Measurements from ENCODE around the gene LAMA3.
"Not testable (repeated sequence)": the region's sequence is repeated elsewhere in the genome, so short reads cannot be mapped to it uniquely, and the experiment has no call there.

Gene LAMA3

DNA sequence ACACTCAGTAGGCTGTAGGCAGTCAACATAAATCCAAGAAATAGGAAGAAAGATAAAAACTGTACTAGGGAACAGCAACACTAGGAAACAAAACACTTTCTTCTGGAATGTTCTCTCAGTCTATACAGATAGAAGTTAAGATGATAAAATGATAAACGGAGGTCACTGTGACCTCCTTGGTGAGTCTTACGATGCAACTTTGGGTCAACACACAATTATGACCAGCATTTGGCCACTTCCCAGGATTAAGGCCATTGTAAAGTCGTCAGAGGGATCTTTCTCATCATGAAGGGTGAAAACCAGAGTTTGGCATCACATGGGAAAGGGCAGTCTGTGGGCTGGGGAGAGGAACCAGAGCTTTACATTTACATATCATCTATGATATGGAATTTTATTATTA is 33.4 kb downstream of the LAMA3 start:
- H3K4me1 Mint-ChIP-seq = no peaks in the 10 kb centered on the region
- DNase-seq (ENCODE audit: low spot score in 2 of 2) (no peak), ATAC-seq (ENCODE audit: low read depth) (no peak)
- no peaks in the 10 kb centered on the region for H3K36me3 Mint-ChIP-seq
- H3K27me3 Mint-ChIP-seq = peaks cover 15% of the 10 kb centered on the region
- H3K27ac Mint-ChIP-seq = no peak overlapping the region
- H3K4me3 Mint-ChIP-seq = no peak overlapping the region
- no peaks in the 10 kb centered on the region for H3K9me3 Mint-ChIP-seq

DNA sequence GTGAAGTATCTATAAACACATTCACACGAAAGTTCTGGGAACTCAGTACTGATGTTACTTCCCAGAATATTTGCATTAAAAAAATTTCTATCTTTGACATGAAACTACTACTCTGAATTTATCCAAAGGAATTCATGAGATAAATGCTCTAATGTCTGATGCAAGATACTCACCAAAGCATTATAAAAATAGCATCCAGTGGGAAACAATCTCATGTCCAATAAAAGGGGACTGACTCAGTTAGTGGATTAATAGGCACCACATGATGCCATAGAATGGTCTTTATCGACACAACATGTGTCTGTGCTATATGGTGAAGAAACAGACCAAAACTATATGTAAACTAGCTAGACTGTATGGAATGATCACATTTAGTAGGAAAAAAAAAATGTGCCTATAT is 33.9 kb downstream of the LAMA3 start:
- no peak overlapping the region for H3K27ac Mint-ChIP-seq
- DNase-seq (ENCODE audit: low spot score in 2 of 2) (no peak), ATAC-seq (ENCODE audit: low read depth) (no peak)
- H3K9me3 Mint-ChIP-seq = no peaks in the 10 kb centered on the region
- no peak overlapping the region for H3K4me3 Mint-ChIP-seq
- H3K27me3 Mint-ChIP-seq = peaks cover 13% of the 10 kb centered on the region
- H3K4me1 Mint-ChIP-seq = no peaks in the 10 kb centered on the region
- no peaks in the 10 kb centered on the region for H3K36me3 Mint-ChIP-seq

DNA sequence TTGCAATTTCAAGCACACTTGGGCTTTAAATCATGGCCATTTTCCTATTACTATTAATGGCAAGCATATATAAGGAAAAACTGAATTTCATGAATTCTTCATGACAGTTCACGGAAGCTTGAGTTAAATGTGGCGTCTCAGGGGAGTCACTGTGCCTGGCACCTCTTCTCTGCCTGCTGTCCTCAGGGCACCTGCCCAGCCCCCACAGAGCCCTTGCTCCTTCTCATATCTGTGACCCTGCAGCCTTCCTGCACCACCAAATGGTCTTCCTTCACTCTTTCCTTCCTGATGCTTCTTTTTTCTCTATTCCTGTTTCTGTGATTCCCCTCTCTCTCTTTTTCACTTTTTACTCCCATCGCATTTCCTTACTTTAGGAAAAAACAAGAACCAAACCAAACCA is 35.4 kb downstream of the LAMA3 start:
- Mint-ChIP-seq H3K9me3 (no peaks in the 10 kb centered on the region), H3K27me3 (peaks cover 16% of the 10 kb centered on the region), H3K36me3 (no peaks in the 10 kb centered on the region), H3K4me1 (no peaks in the 10 kb centered on the region), H3K27ac (no peak overlapping the region), H3K4me3 (no peak overlapping the region)
- DNase-seq (ENCODE audit: low spot score in 2 of 2) = no peak
- no peak for ATAC-seq (ENCODE audit: low read depth)

GRCh38 chr18:23725351-23725750 is 36.1 kb downstream of the LAMA3 start:
- Mint-ChIP-seq H3K4me1 (no peaks in the 10 kb centered on the region), H3K27ac (no peak overlapping the region), H3K27me3 (peaks cover 18% of the 10 kb centered on the region), H3K36me3 (no peaks in the 10 kb centered on the region), H3K4me3 (no peak overlapping the region), H3K9me3 (no peaks in the 10 kb centered on the region)
- DNase-seq (ENCODE audit: low spot score in 2 of 2) (no peak), ATAC-seq (ENCODE audit: low read depth) (no peak)

DNA sequence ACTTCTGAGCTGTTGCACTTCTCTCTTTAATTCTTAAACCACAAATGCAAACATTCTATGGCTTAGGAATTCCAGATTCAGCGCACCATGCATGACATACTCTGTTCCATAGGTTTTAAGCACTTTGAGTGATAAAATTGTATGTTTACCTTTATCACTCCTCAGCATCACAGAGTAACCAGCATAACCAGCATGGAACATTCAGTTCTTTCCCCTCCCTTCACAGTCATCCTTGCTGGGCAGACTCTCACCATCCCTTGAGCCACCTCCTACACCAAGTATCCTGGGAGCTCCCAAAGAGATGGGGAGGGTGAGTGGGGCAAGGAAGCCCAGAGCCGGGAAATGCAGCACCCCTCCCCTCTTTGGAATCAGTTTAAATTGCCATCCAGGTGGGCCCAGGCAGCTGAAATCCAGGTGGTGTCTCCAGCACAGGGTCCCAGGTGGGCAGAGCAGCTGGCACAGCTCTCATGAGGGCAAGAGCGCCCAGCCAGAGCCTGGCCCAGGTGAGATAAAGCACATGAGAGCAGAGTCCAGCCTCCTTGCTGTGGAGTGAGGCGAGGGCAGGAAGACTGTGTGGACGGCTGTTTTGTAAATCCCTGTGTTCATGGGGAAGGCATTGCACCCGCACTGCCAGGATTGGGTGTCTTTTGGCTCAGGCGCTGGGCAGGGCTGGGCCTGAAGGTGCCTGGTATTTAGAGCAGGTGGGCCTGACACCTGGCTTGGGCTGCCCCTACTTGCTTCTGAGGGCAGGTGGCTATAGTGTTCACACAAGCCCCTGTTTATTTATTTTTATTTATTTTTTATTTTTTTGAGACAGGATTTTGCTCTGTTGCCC is 36.8 kb downstream of the LAMA3 start:
- Mint-ChIP-seq H3K4me3 (no peak overlapping the region), H3K27me3 (peaks cover 18% of the 10 kb centered on the region), H3K36me3 (no peaks in the 10 kb centered on the region), H3K27ac (no peak overlapping the region), H3K9me3 (no peaks in the 10 kb centered on the region), H3K4me1 (no peaks in the 10 kb centered on the region)
- no peak for ATAC-seq (ENCODE audit: low read depth)
- no peak for DNase-seq (ENCODE audit: low spot score in 2 of 2)

DNA sequence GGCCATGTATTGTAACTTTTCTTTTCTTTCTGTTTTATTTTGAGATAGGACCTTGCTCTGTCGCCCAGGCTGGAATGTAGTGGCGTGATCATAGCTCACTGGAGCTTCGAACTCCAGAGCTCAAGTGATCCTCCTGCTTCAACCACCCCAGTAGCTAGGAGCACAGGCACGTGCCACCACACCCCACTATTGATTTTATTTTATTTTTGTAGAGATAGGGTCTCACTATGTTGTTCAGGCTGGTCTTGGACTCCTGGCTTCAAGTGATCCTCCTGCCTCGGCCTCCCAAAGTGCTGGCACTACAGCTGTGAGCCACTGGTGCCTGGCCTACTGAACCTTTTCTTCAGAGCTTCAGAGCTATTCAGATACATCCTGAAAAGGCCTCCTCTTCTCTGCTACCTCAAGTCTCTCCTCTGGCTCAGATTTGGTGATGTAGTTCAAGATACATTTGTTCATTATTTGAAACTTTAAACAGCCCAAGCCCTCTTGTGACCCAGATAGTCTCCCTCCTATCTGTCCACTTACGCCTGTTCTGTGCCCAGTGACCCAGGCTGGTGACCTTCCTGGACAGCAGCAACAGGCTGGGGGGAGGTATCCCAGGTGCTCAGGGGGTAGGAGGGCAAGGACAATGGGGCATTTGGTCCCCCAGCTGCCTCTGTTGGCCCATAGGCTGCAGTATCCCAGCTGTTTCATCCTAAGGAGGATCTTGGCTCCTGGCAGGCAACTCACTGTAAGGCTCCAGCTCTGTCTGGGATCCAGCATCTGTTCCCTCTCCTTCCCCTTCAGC is 38.6 kb downstream of the LAMA3 start:
- Mint-ChIP-seq H3K27ac (no peak overlapping the region), H3K9me3 (no peaks in the 10 kb centered on the region), H3K4me1 (no peaks in the 10 kb centered on the region), H3K27me3 (peaks cover 17% of the 10 kb centered on the region), H3K36me3 (no peaks in the 10 kb centered on the region), H3K4me3 (no peak overlapping the region)
- ATAC-seq (ENCODE audit: low read depth) (no peak), DNase-seq (ENCODE audit: low spot score in 2 of 2) (no peak)

- no peaks in the 10 kb centered on the region for H3K36me3 Mint-ChIP-seq
- H3K9me3 Mint-ChIP-seq = no peaks in the 10 kb centered on the region
- H3K4me3 Mint-ChIP-seq = no peak overlapping the region
- DNase-seq (ENCODE audit: low spot score in 2 of 2) (no peak), ATAC-seq (ENCODE audit: low read depth) (no peak)
- H3K27me3 Mint-ChIP-seq = peaks cover 15% of the 10 kb centered on the region
- H3K27ac Mint-ChIP-seq = no peak overlapping the region
- no peaks in the 10 kb centered on the region for H3K4me1 Mint-ChIP-seq
These were observed 41.6 kb downstream of the LAMA3 start for GRCh38 chr18:23730857-23731256.

DNA sequence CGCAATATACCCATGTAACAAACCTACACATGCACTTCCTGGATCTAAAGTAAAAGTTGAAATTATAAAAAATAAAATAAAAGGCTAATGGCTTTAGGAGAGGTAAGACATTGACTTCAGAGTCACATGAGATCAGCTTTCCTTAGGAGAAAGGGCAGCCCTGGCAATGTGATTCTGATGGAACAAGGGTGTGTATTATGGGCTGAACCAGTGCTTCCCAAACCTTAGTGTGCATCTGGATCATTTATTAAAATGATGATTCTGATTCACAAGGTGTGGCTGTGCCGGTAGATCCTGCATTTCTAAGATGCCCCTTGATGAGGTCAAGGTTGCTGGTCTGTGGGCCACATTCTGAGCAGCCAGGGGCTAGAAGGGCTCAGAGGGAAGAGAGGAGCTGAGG is 42.6 kb downstream of the LAMA3 start:
- no peak overlapping the region for H3K4me3 Mint-ChIP-seq
- no peaks in the 10 kb centered on the region for H3K9me3 Mint-ChIP-seq
- H3K27me3 Mint-ChIP-seq = peaks cover 16% of the 10 kb centered on the region
- H3K4me1 Mint-ChIP-seq = no peaks in the 10 kb centered on the region
- ATAC-seq (ENCODE audit: low read depth) (no peak), DNase-seq (ENCODE audit: low spot score in 2 of 2) (no peak)
- H3K36me3 Mint-ChIP-seq = no peaks in the 10 kb centered on the region
- H3K27ac Mint-ChIP-seq = no peak overlapping the region

- DNase-seq (ENCODE audit: low spot score in 2 of 2) = no peak
- H3K27ac Mint-ChIP-seq = no peak overlapping the region
- H3K36me3 Mint-ChIP-seq = no peaks in the 10 kb centered on the region
- peaks cover 16% of the 10 kb centered on the region for H3K27me3 Mint-ChIP-seq
- no peaks in the 10 kb centered on the region for H3K4me1 Mint-ChIP-seq
- H3K9me3 Mint-ChIP-seq = no peaks in the 10 kb centered on the region
- ATAC-seq (ENCODE audit: low read depth) = no peak
- no peak overlapping the region for H3K4me3 Mint-ChIP-seq
These were observed 43.2 kb downstream of the LAMA3 start for GRCh38 chr18:23732439-23732838.

DNA sequence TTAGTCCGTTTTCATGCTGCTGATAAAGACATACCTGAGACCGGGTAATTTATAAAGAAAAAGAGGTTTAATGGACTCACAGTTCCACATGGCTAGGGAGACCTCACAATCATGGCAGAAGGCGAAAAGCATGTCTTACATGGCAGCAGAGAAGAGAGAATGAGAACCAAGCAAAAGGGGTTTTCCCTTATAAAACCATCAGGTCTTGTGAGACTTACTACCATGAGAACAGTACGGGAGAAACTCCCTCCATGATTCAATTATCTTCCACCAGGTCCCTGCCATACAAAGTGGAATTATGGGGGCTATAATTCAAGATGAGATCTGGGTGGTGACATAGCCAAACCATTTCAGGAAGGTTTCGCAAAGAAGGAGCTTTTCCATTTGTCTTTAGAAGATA is 44.0 kb downstream of the LAMA3 start:
- ATAC-seq (ENCODE audit: low read depth); DNase-seq (ENCODE audit: low spot score in 2 of 2); H3K9me3 Mint-ChIP-seq; H3K4me3 Mint-ChIP-seq; H3K27ac Mint-ChIP-seq; H3K36me3 Mint-ChIP-seq; H3K4me1 Mint-ChIP-seq: not testable (repeated sequence)
- peaks cover 21% of the 10 kb centered on the region for H3K27me3 Mint-ChIP-seq

- Mint-ChIP-seq H3K27me3 (peaks cover 22% of the 10 kb centered on the region), H3K36me3 (no peaks in the 10 kb centered on the region), H3K9me3 (no peaks in the 10 kb centered on the region), H3K27ac (no peak overlapping the region), H3K4me3 (no peak overlapping the region), H3K4me1 (peaks cover 7% of the 10 kb centered on the region)
- ATAC-seq (ENCODE audit: low read depth) (no peak), DNase-seq (ENCODE audit: low spot score in 2 of 2) (no peak)
These were observed 44.6 kb downstream of the LAMA3 start for GRCh38 chr18:23733895-23734294.

GRCh38 chr18:23735021-23735464 is 45.8 kb downstream of the LAMA3 start:
- H3K27me3 Mint-ChIP-seq = peaks cover 20% of the 10 kb centered on the region
- ATAC-seq (ENCODE audit: low read depth) = no peak
- no peak overlapping the region for H3K4me3 Mint-ChIP-seq
- H3K4me1 Mint-ChIP-seq = peaks cover 7% of the 10 kb centered on the region
- DNase-seq (ENCODE audit: low spot score in 2 of 2) = no peak
- H3K36me3 Mint-ChIP-seq = no peaks in the 10 kb centered on the region
- no peaks in the 10 kb centered on the region for H3K9me3 Mint-ChIP-seq
- no peak overlapping the region for H3K27ac Mint-ChIP-seq

GRCh38 chr18:23737578-23737977 is 48.3 kb downstream of the LAMA3 start:
- peaks cover 17% of the 10 kb centered on the region for H3K27me3 Mint-ChIP-seq
- no peak overlapping the region for H3K4me3 Mint-ChIP-seq
- no peaks in the 10 kb centered on the region for H3K36me3 Mint-ChIP-seq
- no peaks in the 10 kb centered on the region for H3K9me3 Mint-ChIP-seq
- no peak overlapping the region for H3K27ac Mint-ChIP-seq
- peaks cover 7% of the 10 kb centered on the region for H3K4me1 Mint-ChIP-seq
- DNase-seq (ENCODE audit: low spot score in 2 of 2) (no peak), ATAC-seq (ENCODE audit: low read depth) (no peak)

GRCh38 chr18:23738151-23738550 is 48.9 kb downstream of the LAMA3 start:
- no peaks in the 10 kb centered on the region for H3K36me3 Mint-ChIP-seq
- H3K27me3 Mint-ChIP-seq = peaks cover 17% of the 10 kb centered on the region
- no peak overlapping the region for H3K4me3 Mint-ChIP-seq
- peaks cover 7% of the 10 kb centered on the region for H3K4me1 Mint-ChIP-seq
- H3K27ac Mint-ChIP-seq = no peak overlapping the region
- H3K9me3 Mint-ChIP-seq = no peaks in the 10 kb centered on the region
- ATAC-seq (ENCODE audit: low read depth) (no peak), DNase-seq (ENCODE audit: low spot score in 2 of 2) (no peak)
